Measurements from ENCODE around the gene HECW1.

HECW1 gene

GRCh38 chr7:43111630-43112458, 603 bp upstream of the HECW1 start:
- TF ChIP-seq CTCF (IDR thresholded peaks at IDR 0.05; ENCODE audit: control insufficient read depth, extremely low read depth, insufficient read depth): no peak
- no peak overlapping the region for H3K4me3 ChIP-seq (ENCODE audit: low read depth, low read length)
- no peak for DNase-seq (ENCODE audit: low read depth)

GRCh38 chr7:43112941-43113621, 634 bp downstream of the HECW1 start:
- H3K4me3 ChIP-seq (ENCODE audit: low read depth, low read length): peak overlapping the region; percentile 30
- DNase-seq (ENCODE audit: low read depth): peak; percentile 8
- no peak for TF ChIP-seq CTCF (IDR thresholded peaks at IDR 0.05; ENCODE audit: control insufficient read depth, extremely low read depth, insufficient read depth)

GRCh38 chr7:43113622-43114457, 1.4 kb downstream of the HECW1 start:
- peak overlapping the region; percentile 30 for H3K4me3 ChIP-seq (ENCODE audit: low read depth, low read length)
- no peak for TF ChIP-seq CTCF (IDR thresholded peaks at IDR 0.05; ENCODE audit: control insufficient read depth, extremely low read depth, insufficient read depth)
- DNase-seq (ENCODE audit: low read depth): no peak

- no peak for TF ChIP-seq CTCF (IDR thresholded peaks at IDR 0.05; ENCODE audit: control insufficient read depth, extremely low read depth, insufficient read depth)
- H3K4me3 ChIP-seq (ENCODE audit: low read depth, low read length): no peak overlapping the region
- DNase-seq (ENCODE audit: low read depth): no peak
Observed at GRCh38 chr7:43114458-43114780, 2.0 kb downstream of the HECW1 start.

GRCh38 chr7:43116451-43116850, 4.0 kb downstream of the HECW1 start:
- H3K4me3 ChIP-seq (ENCODE audit: low read depth, low read length): no peak overlapping the region
- no peak for DNase-seq (ENCODE audit: low read depth)
- TF ChIP-seq CTCF (IDR thresholded peaks at IDR 0.05; ENCODE audit: control insufficient read depth, extremely low read depth, insufficient read depth): no peak

- no peak overlapping the region for H3K4me3 ChIP-seq (ENCODE audit: low read depth, low read length)
- no peak for TF ChIP-seq CTCF (IDR thresholded peaks at IDR 0.05; ENCODE audit: control insufficient read depth, extremely low read depth, insufficient read depth)
- no peak for DNase-seq (ENCODE audit: low read depth)
Observed at GRCh38 chr7:43117095-43117494, 4.6 kb downstream of the HECW1 start.

Data from LNCaP clone FGC (cell line).